Keratinocyte (primary cell): ENCODE results near the gene CTDSP1. TPM values are rescaled to one million over a fixed set of nuclear protein-coding genes. Genes with fewer than 3 reads are reported as not detected.

Experiments used
- DNase-seq: peaks from one replicate; pipeline ENCODE4 v3.0.0-alpha.2; 2011; ENCODE audit warnings: low read depth, missing footprints, low spot score
- FAIRE-seq: peaks from 2 replicates; lab custom pipeline; 2011; peaks lifted over from hg19 to GRCh38; lab: Jason Lieb, UNC
- H2AFZ ChIP-seq: 2 replicates; pipeline ENCODE4 v1.6.0; 2012; ENCODE audit warnings: low read length, control low read depth, inconsistent platforms; ENCODE audit not compliant: control insufficient read depth
- H3K27ac ChIP-seq: 2 replicates; pipeline ENCODE4 v1.5.1; 2011; ENCODE audit warnings: low read length; ENCODE audit not compliant: control insufficient read depth, insufficient read depth
- H3K27me3 ChIP-seq: 3 replicates; pipeline ENCODE4 v1.6.0; 2011; ENCODE audit warnings: low read length; ENCODE audit not compliant: control insufficient read depth, insufficient read depth; ENCODE audit errors: extremely low read depth
- H3K36me3 ChIP-seq, 2 experiments: 2 replicates in 1 of 2; 3 replicates in 1 of 2; pipeline ENCODE4 v1.5.1; 2011; ENCODE audit warnings: low read length in 2 of 2, mild to moderate bottlenecking in 1 of 2; ENCODE audit not compliant: control insufficient read depth in 2 of 2, insufficient read depth in 2 of 2; ENCODE audit errors: extremely low read depth in 1 of 2
- H3K4me1 ChIP-seq: 3 replicates; pipeline ENCODE4 v1.5.1; 2011; ENCODE audit warnings: low read length; ENCODE audit not compliant: control insufficient read depth, insufficient read depth; ENCODE audit errors: extremely low read depth
- H3K4me2 ChIP-seq: 3 replicates; pipeline ENCODE4 v1.6.0; 2011; ENCODE audit warnings: low read depth, low read length; ENCODE audit not compliant: control insufficient read depth, insufficient read depth; ENCODE audit errors: extremely low read depth
- H3K4me3 ChIP-seq, 3 experiments: fragments of 200-600 bp in 1 of 3; sonication (generic) in 1 of 3; 2 replicates in 2 of 3; 3 replicates in 1 of 3; pipeline ENCODE4 v1.5.1; 2011 to 2016; ENCODE audit warnings: low read length in 3 of 3, mild to moderate bottlenecking in 3 of 3, control low read depth in 2 of 3, inconsistent platforms in 1 of 3, low read depth in 1 of 3, mixed read lengths in 1 of 3, mixed run types in 1 of 3, moderate library complexity in 1 of 3; ENCODE audit not compliant: control insufficient read depth in 2 of 3, insufficient read depth in 2 of 3; ENCODE audit errors: extremely low read depth in 1 of 3
- H3K79me2 ChIP-seq: 2 replicates; pipeline ENCODE4 v1.6.0; 2012; ENCODE audit warnings: low read length; ENCODE audit not compliant: control insufficient read depth, insufficient read depth
- H3K9ac ChIP-seq: 3 replicates; pipeline ENCODE4 v1.6.0; 2011; ENCODE audit warnings: low read length; ENCODE audit not compliant: control insufficient read depth, insufficient read depth; ENCODE audit errors: extremely low read depth
- H3K9me1 ChIP-seq: 3 replicates; pipeline ENCODE4 v1.6.0; 2011; ENCODE audit warnings: low read length; ENCODE audit not compliant: control insufficient read depth, insufficient read depth; ENCODE audit errors: extremely low read depth
- H3K9me3 ChIP-seq: 2 replicates; pipeline ENCODE4 v1.5.1; 2012; ENCODE audit warnings: low read depth, low read length; ENCODE audit not compliant: control insufficient read depth
- H4K20me1 ChIP-seq: 3 replicates; pipeline ENCODE4 v1.6.0; 2011; ENCODE audit warnings: low read length; ENCODE audit not compliant: control insufficient read depth, insufficient read depth; ENCODE audit errors: extremely low read depth
- EZH2 ChIP-seq: IDR thresholded peaks from one replicate; pipeline ENCODE4 v1.6.1; 2012; ENCODE audit warnings: inconsistent platforms, mild to moderate bottlenecking, low read length, moderate library complexity
- dilution Hi-C: fragments of 300-500 bp; cut with MboI; formaldehyde crosslinking; loops from one replicate; pipeline ENCODE4 v1.7.0; 2020; ENCODE audit warnings: low sequenced_read_pairs; ENCODE audit not compliant: extremely low pct_ligation_motif_present
- polyA plus RNA-seq, 5 experiments: library from polyadenylated mRNA; depleted of rRNA in 3 of 5; stranded (reverse) in 3 of 5; stranded (forward) in 1 of 5; unstranded in 1 of 5; fragments of >200 nt; gene quantifications; 1 replicate in 1 of 5; 2 replicates in 3 of 5; 3 replicates in 1 of 5; pipeline versions ENCODE4 v1.2.1 to v1.2.3, GENCODE V29; 2011 to 2012; ENCODE audit warnings: missing spikeins in 2 of 5, low read depth in 1 of 5, low replicate concordance in 1 of 5
- TF ChIP-seq, protein P1 (sequence below), 3 experiments: IDR thresholded peaks in 1 of 3; conservative IDR thresholded peaks in 1 of 3; optimal IDR thresholded peaks in 1 of 3; 2 replicates in 2 of 3; 3 replicates in 1 of 3; pipeline versions ENCODE3 to v1.5.1; 2011; ENCODE audit warnings: low read length in 3 of 3, mild to moderate bottlenecking in 3 of 3, moderate library complexity in 2 of 3, control low read depth in 1 of 3, inconsistent platforms in 1 of 3; ENCODE audit not compliant: insufficient read depth in 2 of 3; ENCODE audit errors: extremely low read depth in 1 of 3

CTDSP1 gene
- polyA plus RNA-seq, 1 donor (not counting 4 experiments of a cell fraction or from before 2014, with no cell fraction given): 38.7 TPM

DNA sequence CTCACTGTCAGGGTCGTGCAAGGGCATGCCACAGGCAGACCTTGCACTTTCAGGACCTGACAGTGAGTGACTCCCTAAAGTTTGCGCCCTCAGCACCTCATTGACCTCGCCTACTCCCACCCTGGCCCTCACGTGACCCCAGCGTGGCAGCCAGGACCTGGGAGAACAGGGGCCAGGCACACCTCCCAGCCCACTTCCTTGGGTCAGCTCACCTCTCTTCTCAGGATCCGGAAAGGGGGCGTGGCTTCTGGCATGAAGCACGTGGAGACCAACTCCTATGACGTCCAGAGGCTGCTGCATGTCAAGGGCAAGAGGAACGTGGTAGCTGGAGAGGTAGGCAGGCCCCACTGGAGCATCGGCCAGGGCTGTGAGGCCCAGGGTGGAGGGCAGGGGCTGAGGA is 28.1 kb downstream of the CTDSP1 start:
- H3K27ac ChIP-seq: no peak overlapping the region
- H2AFZ ChIP-seq: no peak overlapping the region
- H3K79me2 ChIP-seq: no peaks in the 10 kb centered on the region
- no peak overlapping the region for H3K9ac ChIP-seq
- H3K36me3 ChIP-seq: no peaks in the 10 kb centered on the region
- no peak for FAIRE-seq
- H3K9me3 ChIP-seq: no peaks in the 10 kb centered on the region
- dilution Hi-C loops: no loop called here
- H3K9me1 ChIP-seq: no peaks in the 10 kb centered on the region
- no peak for DNase-seq
- H3K4me3 ChIP-seq: no peak overlapping the region
- H3K4me2 ChIP-seq: no peak overlapping the region
- H4K20me1 ChIP-seq: no peaks in the 10 kb centered on the region
- TF ChIP-seq, protein P1, sequence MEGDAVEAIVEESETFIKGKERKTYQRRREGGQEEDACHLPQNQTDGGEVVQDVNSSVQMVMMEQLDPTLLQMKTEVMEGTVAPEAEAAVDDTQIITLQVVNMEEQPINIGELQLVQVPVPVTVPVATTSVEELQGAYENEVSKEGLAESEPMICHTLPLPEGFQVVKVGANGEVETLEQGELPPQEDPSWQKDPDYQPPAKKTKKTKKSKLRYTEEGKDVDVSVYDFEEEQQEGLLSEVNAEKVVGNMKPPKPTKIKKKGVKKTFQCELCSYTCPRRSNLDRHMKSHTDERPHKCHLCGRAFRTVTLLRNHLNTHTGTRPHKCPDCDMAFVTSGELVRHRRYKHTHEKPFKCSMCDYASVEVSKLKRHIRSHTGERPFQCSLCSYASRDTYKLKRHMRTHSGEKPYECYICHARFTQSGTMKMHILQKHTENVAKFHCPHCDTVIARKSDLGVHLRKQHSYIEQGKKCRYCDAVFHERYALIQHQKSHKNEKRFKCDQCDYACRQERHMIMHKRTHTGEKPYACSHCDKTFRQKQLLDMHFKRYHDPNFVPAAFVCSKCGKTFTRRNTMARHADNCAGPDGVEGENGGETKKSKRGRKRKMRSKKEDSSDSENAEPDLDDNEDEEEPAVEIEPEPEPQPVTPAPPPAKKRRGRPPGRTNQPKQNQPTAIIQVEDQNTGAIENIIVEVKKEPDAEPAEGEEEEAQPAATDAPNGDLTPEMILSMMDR (optimal IDR thresholded peaks at IDR 0.05 in 1 of 3, IDR thresholded peaks at IDR 0.05 in 1 of 3, conservative IDR thresholded peaks at IDR 0.05 in 1 of 3; ENCODE audit: extremely low read depth in 1 of 3, insufficient read depth in 2 of 3, low read length in 3 of 3): no peak
- no peaks in the 10 kb centered on the region for H3K4me1 ChIP-seq
- H3K27me3 ChIP-seq: peaks cover 4% of the 10 kb centered on the region

GRCh38 chr2:218428846-218429558 is 29.3 kb downstream of the CTDSP1 start:
- no peak overlapping the region for H3K27ac ChIP-seq
- no peaks in the 10 kb centered on the region for H3K9me3 ChIP-seq
- no peak overlapping the region for H3K4me2 ChIP-seq
- no peaks in the 10 kb centered on the region for H3K9me1 ChIP-seq
- peaks cover 4% of the 10 kb centered on the region for H3K27me3 ChIP-seq
- DNase-seq (no peak), FAIRE-seq (no peak)
- H3K4me1 ChIP-seq: no peaks in the 10 kb centered on the region
- no peak overlapping the region for H3K4me3 ChIP-seq
- dilution Hi-C loops: no loop called here
- TF ChIP-seq, protein P1 (optimal IDR thresholded peaks at IDR 0.05 in 1 of 3, IDR thresholded peaks at IDR 0.05 in 1 of 3, conservative IDR thresholded peaks at IDR 0.05 in 1 of 3; ENCODE audit: extremely low read depth in 1 of 3, insufficient read depth in 2 of 3, low read length in 3 of 3): no peak
- TF ChIP-seq EZH2: no peak
- H2AFZ ChIP-seq: no peak overlapping the region
- no peak overlapping the region for H3K9ac ChIP-seq
- H3K79me2 ChIP-seq: no peaks in the 10 kb centered on the region
- H4K20me1 ChIP-seq: no peaks in the 10 kb centered on the region
- H3K36me3 ChIP-seq: no peaks in the 10 kb centered on the region
